IPS-NIHi7 (cell line): Measurements from ENCODE around the gene FAM170B.

Experiments used
- DNase-seq: peaks from one replicate; pipeline ENCODE4 v3.0.0; 2012; ENCODE audit warnings: mixed read lengths; ENCODE audit errors: extremely low spot score

The FAM170B gene

GRCh38 chr10:49133706-49134248 is at the start of gene FAM170B:
Gene FAM170B, minus strand, starts transcription at chr10:49134021. Its CDS starts 103 bp downstream, at chr10:49133918.
- no peak for DNase-seq

GRCh38 chr10:49182776-49183175 is 49.0 kb upstream of the FAM170B start:
- DNase-seq = no peak

- DNase-seq = no peak
Observed at GRCh38 chr10:49180444-49180860, 46.6 kb upstream of the FAM170B start.

GRCh38 chr10:49179699-49180443 is 46.0 kb upstream of the FAM170B start:
- no peak for DNase-seq

GRCh38 chr10:49178489-49179471 is 45.0 kb upstream of the FAM170B start:
- no peak for DNase-seq

- DNase-seq = no peak
Observed at GRCh38 chr10:49177391-49178355, 43.9 kb upstream of the FAM170B start.

- DNase-seq = no peak
Observed at GRCh38 chr10:49176310-49177268, 42.8 kb upstream of the FAM170B start.

- no peak for DNase-seq
Observed at GRCh38 chr10:49175587-49176309, 41.9 kb upstream of the FAM170B start.

- DNase-seq = no peak
Observed at GRCh38 chr10:49174926-49175500, 41.2 kb upstream of the FAM170B start.

GRCh38 chr10:49174261-49174925 is 40.6 kb upstream of the FAM170B start:
- no peak for DNase-seq

GRCh38 chr10:49173853-49174252 is 40.0 kb upstream of the FAM170B start:
- no peak for DNase-seq

GRCh38 chr10:49173201-49173772 is 39.5 kb upstream of the FAM170B start:
- DNase-seq = no peak

GRCh38 chr10:49172777-49173132 is 38.9 kb upstream of the FAM170B start:
- no peak for DNase-seq

- DNase-seq = no peak
Observed at GRCh38 chr10:49172061-49172776, 38.4 kb upstream of the FAM170B start.

GRCh38 chr10:49171326-49172060 is 37.7 kb upstream of the FAM170B start:
- no peak for DNase-seq

GRCh38 chr10:49170632-49171325 is 37.0 kb upstream of the FAM170B start:
- no peak for DNase-seq
